Activated naive CD8-positive, alpha-beta T cell (primary cell): ENCODE results near the gene TRAPPC4.
"Not testable (repeated sequence)": the region's sequence is repeated elsewhere in the genome, so short reads cannot be mapped to it uniquely, and the experiment has no call there.

Experiments used
- H3K27ac Mint-ChIP-seq: one replicate; pipeline ENCODE4 v1.8.0; 2021; ENCODE audit warnings: mixed read lengths
- H3K27me3 Mint-ChIP-seq: one replicate; pipeline ENCODE4 v1.8.0; 2021; ENCODE audit warnings: mixed read lengths
- H3K36me3 Mint-ChIP-seq: one replicate; pipeline ENCODE4 v1.8.0; 2021; ENCODE audit warnings: mixed read lengths
- H3K4me1 Mint-ChIP-seq: one replicate; pipeline ENCODE4 v1.8.0; 2021; ENCODE audit warnings: low read depth, mixed read lengths
- H3K4me3 Mint-ChIP-seq: one replicate; pipeline ENCODE4 v1.8.0; 2021; ENCODE audit warnings: mild to moderate bottlenecking, mixed read lengths
- H3K9me3 Mint-ChIP-seq: one replicate; pipeline ENCODE4 v1.8.0; 2021; ENCODE audit warnings: low read depth, mixed read lengths

Gene TRAPPC4

GRCh38 chr11:118998388-118998717, 20.2 kb upstream of the TRAPPC4 start:
- Mint-ChIP-seq H3K4me3 (peak overlapping the region; percentile 95), H3K9me3 (no peaks in the 10 kb centered on the region), H3K27ac (peak overlapping the region; percentile 97), H3K4me1 (peaks cover 33% of the 10 kb centered on the region), H3K27me3 (no peaks in the 10 kb centered on the region), H3K36me3 (peaks cover 5% of the 10 kb centered on the region)

GRCh38 chr11:118998822-118999221, 19.7 kb upstream of the TRAPPC4 start:
- Mint-ChIP-seq H3K4me1 (peaks cover 33% of the 10 kb centered on the region), H3K27ac (peak overlapping the region; percentile 97), H3K9me3 (no peaks in the 10 kb centered on the region), H3K4me3 (peak overlapping the region; percentile 95), H3K36me3 (peaks cover 5% of the 10 kb centered on the region), H3K27me3 (no peaks in the 10 kb centered on the region)

GRCh38 chr11:119000906-119001305, 17.7 kb upstream of the TRAPPC4 start:
- Mint-ChIP-seq H3K27ac (peak overlapping the region; percentile 64), H3K9me3 (no peaks in the 10 kb centered on the region), H3K27me3 (no peaks in the 10 kb centered on the region), H3K36me3 (peaks cover 6% of the 10 kb centered on the region), H3K4me1 (peaks cover 36% of the 10 kb centered on the region), H3K4me3 (peak overlapping the region; percentile 62)

- H3K4me1 Mint-ChIP-seq, result peaks cover 12% of the 10 kb centered on the region
- peaks cover 4% of the 10 kb centered on the region for H3K36me3 Mint-ChIP-seq
- no peaks in the 10 kb centered on the region for H3K9me3 Mint-ChIP-seq
- H3K4me3 Mint-ChIP-seq, result peak overlapping the region; percentile 12
- H3K27me3 Mint-ChIP-seq, result no peaks in the 10 kb centered on the region
- H3K27ac Mint-ChIP-seq, result peak overlapping the region; percentile 1
Observed at GRCh38 chr11:119006656-119007055, 11.9 kb upstream of the TRAPPC4 start.

- peaks cover 32% of the 10 kb centered on the region for H3K4me1 Mint-ChIP-seq
- H3K27me3 Mint-ChIP-seq, result no peaks in the 10 kb centered on the region
- peaks cover 13% of the 10 kb centered on the region for H3K36me3 Mint-ChIP-seq
- no peak overlapping the region for H3K4me3 Mint-ChIP-seq
- no peak overlapping the region for H3K27ac Mint-ChIP-seq
- H3K9me3 Mint-ChIP-seq, result no peaks in the 10 kb centered on the region
Observed at GRCh38 chr11:119011476-119012053, 7.0 kb upstream of the TRAPPC4 start.

GRCh38 chr11:119012629-119013170, 5.9 kb upstream of the TRAPPC4 start:
- H3K4me1 Mint-ChIP-seq, result peaks cover 35% of the 10 kb centered on the region
- H3K27ac Mint-ChIP-seq, result peak overlapping the region; percentile 31
- no peaks in the 10 kb centered on the region for H3K9me3 Mint-ChIP-seq
- peaks cover 16% of the 10 kb centered on the region for H3K36me3 Mint-ChIP-seq
- no peak overlapping the region for H3K4me3 Mint-ChIP-seq
- no peaks in the 10 kb centered on the region for H3K27me3 Mint-ChIP-seq

GRCh38 chr11:119014209-119014924, 4.2 kb upstream of the TRAPPC4 start:
- H3K9me3 Mint-ChIP-seq, result no peaks in the 10 kb centered on the region
- H3K27me3 Mint-ChIP-seq, result no peaks in the 10 kb centered on the region
- peaks cover 16% of the 10 kb centered on the region for H3K36me3 Mint-ChIP-seq
- peak overlapping the region; percentile 58 for H3K4me3 Mint-ChIP-seq
- H3K27ac Mint-ChIP-seq, result peak overlapping the region; percentile 89
- H3K4me1 Mint-ChIP-seq, result peaks cover 35% of the 10 kb centered on the region

DNA sequence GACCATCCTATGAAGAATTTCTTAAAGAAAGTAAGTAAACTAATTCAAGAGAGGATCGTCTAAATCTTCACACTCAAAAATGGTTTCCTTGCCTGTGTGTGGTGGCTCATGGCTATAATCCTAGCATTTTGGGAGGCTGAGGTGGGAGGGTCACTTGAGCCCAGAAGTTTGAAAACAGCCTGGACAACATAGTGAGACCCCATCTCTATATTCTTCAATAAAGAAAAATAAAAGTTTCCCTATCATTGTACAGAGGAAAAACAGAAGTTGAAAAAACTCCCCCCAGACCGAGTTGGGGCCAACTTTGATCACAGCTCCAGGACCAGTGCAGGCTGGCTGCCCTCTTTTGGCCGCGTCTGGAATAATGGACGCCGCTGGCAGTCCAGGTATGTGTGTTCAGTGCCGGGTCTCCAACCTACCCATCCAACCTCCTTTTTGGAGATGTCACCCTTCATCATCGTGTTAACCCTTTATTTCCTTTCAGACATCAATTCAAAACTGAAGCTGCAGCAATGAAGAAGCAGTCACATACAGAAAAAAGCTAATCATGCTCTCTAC, 3.4 kb upstream of the TRAPPC4 start:
- Mint-ChIP-seq H3K4me3 (peak overlapping the region; percentile 99), H3K36me3 (peaks cover 19% of the 10 kb centered on the region), H3K4me1 (peaks cover 41% of the 10 kb centered on the region), H3K9me3 (no peaks in the 10 kb centered on the region), H3K27me3 (no peaks in the 10 kb centered on the region), H3K27ac (peak overlapping the region; percentile 78)

DNA sequence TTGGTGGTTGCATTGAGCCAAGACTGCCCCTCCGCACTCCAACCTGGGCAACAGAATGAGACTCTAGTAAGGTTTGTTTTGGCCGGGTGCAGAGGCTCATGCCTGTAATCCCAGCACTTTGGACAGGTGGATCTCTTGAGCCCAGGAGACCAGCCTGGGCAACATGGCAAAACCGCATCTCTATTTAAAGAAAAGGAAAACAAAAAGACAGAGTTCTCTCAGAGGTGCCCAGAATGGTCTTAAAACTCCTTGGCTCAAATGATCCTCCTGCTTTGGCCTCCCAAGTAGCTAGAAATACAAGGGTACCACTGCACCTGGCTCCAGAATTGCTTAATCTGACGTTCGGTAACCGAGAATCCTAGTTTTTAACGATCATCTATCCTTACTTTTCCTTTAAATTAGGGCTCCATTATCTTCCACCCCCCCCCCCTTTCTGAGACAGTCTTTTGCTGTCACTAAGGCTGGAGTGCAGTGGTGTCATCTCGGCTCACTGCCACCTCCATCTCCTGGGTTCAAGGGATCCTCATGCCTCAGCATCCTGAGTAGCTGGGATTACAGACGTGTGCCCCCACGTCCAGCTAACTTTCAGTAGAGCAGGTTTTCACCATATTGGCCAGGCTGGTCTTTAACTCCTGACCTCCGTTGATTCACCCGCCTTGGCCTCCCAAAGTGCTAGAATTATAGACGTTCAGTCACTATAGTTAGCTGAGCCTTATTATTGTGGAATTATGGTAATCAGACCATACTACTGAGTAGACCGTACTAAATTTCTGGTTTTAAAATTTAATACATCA, 2.2 kb upstream of the TRAPPC4 start:
- peak overlapping the region; percentile 99 for H3K4me3 Mint-ChIP-seq
- H3K9me3 Mint-ChIP-seq, result no peaks in the 10 kb centered on the region
- peaks cover 48% of the 10 kb centered on the region for H3K4me1 Mint-ChIP-seq
- H3K27me3 Mint-ChIP-seq, result no peaks in the 10 kb centered on the region
- H3K27ac Mint-ChIP-seq, result peak overlapping the region; percentile 100
- H3K36me3 Mint-ChIP-seq, result peaks cover 21% of the 10 kb centered on the region

GRCh38 chr11:119017377-119017776, 1.2 kb upstream of the TRAPPC4 start:
- H3K27me3 Mint-ChIP-seq, H3K9me3 Mint-ChIP-seq: not testable (repeated sequence)
- peaks cover 54% of the 10 kb centered on the region for H3K4me1 Mint-ChIP-seq
- peaks cover 21% of the 10 kb centered on the region for H3K36me3 Mint-ChIP-seq
- H3K27ac Mint-ChIP-seq, result peak overlapping the region; percentile 100
- H3K4me3 Mint-ChIP-seq, result peak overlapping the region; percentile 99

DNA sequence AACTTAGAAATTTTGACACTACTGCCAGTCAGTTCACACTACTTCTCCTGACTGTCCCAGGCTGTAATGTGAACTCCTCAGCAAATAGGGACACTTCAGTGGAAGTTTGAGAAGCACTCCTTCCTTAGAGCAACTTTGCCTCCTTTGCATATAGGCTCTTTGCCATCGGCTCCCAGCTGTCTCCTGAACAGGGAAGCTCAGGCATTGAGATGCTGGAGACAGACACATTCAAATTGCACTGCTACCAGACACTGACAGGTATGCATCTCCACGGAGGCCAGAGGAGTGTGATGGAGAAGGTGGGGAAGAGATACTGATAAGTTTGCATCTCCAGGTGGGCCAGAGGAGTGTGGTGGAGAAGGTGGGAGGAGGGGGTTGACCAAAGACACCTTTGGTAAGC, 1.4 kb downstream of the TRAPPC4 start:
- Mint-ChIP-seq H3K27me3 (no peaks in the 10 kb centered on the region), H3K4me1 (peaks cover 63% of the 10 kb centered on the region), H3K4me3 (peak overlapping the region; percentile 99), H3K27ac (peak overlapping the region; percentile 100), H3K9me3 (no peaks in the 10 kb centered on the region), H3K36me3 (peaks cover 20% of the 10 kb centered on the region)

- peak overlapping the region; percentile 62 for H3K4me3 Mint-ChIP-seq
- H3K9me3 Mint-ChIP-seq, result no peaks in the 10 kb centered on the region
- H3K36me3 Mint-ChIP-seq, result peaks cover 10% of the 10 kb centered on the region
- peaks cover 46% of the 10 kb centered on the region for H3K4me1 Mint-ChIP-seq
- H3K27ac Mint-ChIP-seq, result peak overlapping the region; percentile 64
- H3K27me3 Mint-ChIP-seq, result no peaks in the 10 kb centered on the region
Observed at GRCh38 chr11:119021631-119022030, 3.1 kb downstream of the TRAPPC4 start.

GRCh38 chr11:119023741-119024140, 5.2 kb downstream of the TRAPPC4 start:
- Mint-ChIP-seq H3K9me3 (no peaks in the 10 kb centered on the region), H3K36me3 (peaks cover 7% of the 10 kb centered on the region), H3K27me3 (no peaks in the 10 kb centered on the region), H3K27ac (peak overlapping the region; percentile 86), H3K4me1 (peaks cover 42% of the 10 kb centered on the region), H3K4me3 (peak overlapping the region; percentile 5)

GRCh38 chr11:119024430-119025098, 6.0 kb downstream of the TRAPPC4 start:
- no peaks in the 10 kb centered on the region for H3K9me3 Mint-ChIP-seq
- peaks cover 7% of the 10 kb centered on the region for H3K36me3 Mint-ChIP-seq
- no peaks in the 10 kb centered on the region for H3K27me3 Mint-ChIP-seq
- H3K4me1 Mint-ChIP-seq, result peaks cover 50% of the 10 kb centered on the region
- peak overlapping the region; percentile 86 for H3K27ac Mint-ChIP-seq
- H3K4me3 Mint-ChIP-seq, result no peak overlapping the region
